Germinal center (tissue), 1 donor: ENCODE data around the gene LRRC4C.

ENCODE experiments used
- DNase-seq: peaks from one replicate; pipeline ENCODE4 v3.0.0; 2012; ENCODE audit warnings: mixed read lengths, low spot score

Gene LRRC4C

GRCh38 chr11:41250408-41250935, 209.0 kb downstream of the LRRC4C start:
- no peak for DNase-seq

- no peak for DNase-seq
Observed at GRCh38 chr11:41247621-41248020, 211.8 kb downstream of the LRRC4C start.

- no peak for DNase-seq
Observed at GRCh38 chr11:41246399-41246745, 213.1 kb downstream of the LRRC4C start.

- DNase-seq, result no peak
Observed at GRCh38 chr11:41245704-41246398, 213.6 kb downstream of the LRRC4C start.

GRCh38 chr11:41245184-41245583, 214.3 kb downstream of the LRRC4C start:
- no peak for DNase-seq

- no peak for DNase-seq
Observed at GRCh38 chr11:41237382-41237781, 222.1 kb downstream of the LRRC4C start.

- no peak for DNase-seq
Observed at GRCh38 chr11:41235668-41236067, 223.8 kb downstream of the LRRC4C start.

GRCh38 chr11:41225856-41226633, 233.4 kb downstream of the LRRC4C start:
- DNase-seq, result no peak

- DNase-seq, result no peak
Observed at GRCh38 chr11:41222236-41222635, 237.2 kb downstream of the LRRC4C start.

GRCh38 chr11:41206388-41206787, 253.1 kb downstream of the LRRC4C start:
- DNase-seq, result no peak

- no peak for DNase-seq
Observed at GRCh38 chr11:41201156-41201555, 258.3 kb downstream of the LRRC4C start.

- no peak for DNase-seq
Observed at GRCh38 chr11:41190437-41191082, 268.9 kb downstream of the LRRC4C start.

- DNase-seq, result no peak
Observed at GRCh38 chr11:41189701-41190436, 269.6 kb downstream of the LRRC4C start.

- DNase-seq, result no peak
Observed at GRCh38 chr11:41177791-41178190, 281.7 kb downstream of the LRRC4C start.

- DNase-seq, result no peak
Observed at GRCh38 chr11:41175304-41175972, 284.0 kb downstream of the LRRC4C start.

GRCh38 chr11:41146326-41146725, 313.1 kb downstream of the LRRC4C start:
- no peak for DNase-seq

- no peak for DNase-seq
Observed at GRCh38 chr11:41145420-41145819, 314.0 kb downstream of the LRRC4C start.

- no peak for DNase-seq
Observed at GRCh38 chr11:41134971-41135370, 324.5 kb downstream of the LRRC4C start.

- DNase-seq, result no peak
Observed at GRCh38 chr11:41133023-41133422, 326.4 kb downstream of the LRRC4C start.

GRCh38 chr11:41121600-41121999, 337.9 kb downstream of the LRRC4C start:
- no peak for DNase-seq

GRCh38 chr11:41119484-41119883, 340.0 kb downstream of the LRRC4C start:
- DNase-seq, result no peak

- no peak for DNase-seq
Observed at GRCh38 chr11:41118521-41118920, 340.9 kb downstream of the LRRC4C start.
